ENCODE data around the gene BICC1. TPM values are rescaled to one million over a fixed set of nuclear protein-coding genes. Genes with fewer than 3 reads are reported as not detected.

The BICC1 gene
- total RNA-seq, 1 donor from 2014 or later: 0.41 TPM

DNA sequence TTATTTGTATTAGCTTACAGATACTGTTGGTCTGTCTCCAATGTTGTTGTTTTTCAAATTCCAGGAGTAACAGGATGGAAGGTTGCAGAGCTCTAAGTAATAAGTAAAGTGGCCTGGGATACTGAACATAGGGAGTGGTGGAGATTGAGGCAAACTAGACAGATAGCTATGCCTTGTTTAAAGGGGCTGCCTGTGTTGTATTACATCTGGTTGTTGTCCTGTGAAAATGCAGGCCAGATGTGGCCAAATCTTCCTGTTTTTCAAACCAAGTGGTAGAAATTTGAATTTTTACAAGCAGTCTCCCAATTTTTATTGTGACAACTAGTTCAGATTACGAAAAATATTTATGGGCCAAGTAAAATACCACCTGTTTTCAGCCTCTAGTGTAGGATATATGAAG is 33.5 kb downstream of the BICC1 start:
- Mint-ChIP-seq H3K4me1 (no peaks in the 10 kb centered on the region), H3K4me3 (no peak overlapping the region), H3K9me3 (no peaks in the 10 kb centered on the region), H3K27me3 (ENCODE audit: insufficient read depth, low read depth) (no peaks in the 10 kb centered on the region), H3K27ac (no peak overlapping the region), H3K36me3 (no peaks in the 10 kb centered on the region)
- Histone ChIP-seq H3K4me3 (no peak overlapping the region), H4K20me1 (ENCODE audit: low read depth) (no peaks in the 10 kb centered on the region), H3K9ac (no peak overlapping the region), H3K27ac (no peak overlapping the region), H3K79me2 (ENCODE audit: low read depth) (no peaks in the 10 kb centered on the region), H3K4me2 (no peak overlapping the region), H3K4me1 (no peaks in the 10 kb centered on the region), H3F3A (ENCODE audit: low read depth) (no peaks in the 10 kb centered on the region), H2AFZ (replicated peaks) (no peak overlapping the region), H3K27me3 (no peaks in the 10 kb centered on the region), H3K9me3 (ENCODE audit: low read depth) (no peaks in the 10 kb centered on the region), H3K36me3 (no peaks in the 10 kb centered on the region)
- TF ChIP-seq EZH2 (IDR thresholded peaks at IDR 0.05) (no peak), EZH2phosphoT487 (IDR thresholded peaks at IDR 0.05) (no peak)
- TF ChIP-seq, protein P1, sequence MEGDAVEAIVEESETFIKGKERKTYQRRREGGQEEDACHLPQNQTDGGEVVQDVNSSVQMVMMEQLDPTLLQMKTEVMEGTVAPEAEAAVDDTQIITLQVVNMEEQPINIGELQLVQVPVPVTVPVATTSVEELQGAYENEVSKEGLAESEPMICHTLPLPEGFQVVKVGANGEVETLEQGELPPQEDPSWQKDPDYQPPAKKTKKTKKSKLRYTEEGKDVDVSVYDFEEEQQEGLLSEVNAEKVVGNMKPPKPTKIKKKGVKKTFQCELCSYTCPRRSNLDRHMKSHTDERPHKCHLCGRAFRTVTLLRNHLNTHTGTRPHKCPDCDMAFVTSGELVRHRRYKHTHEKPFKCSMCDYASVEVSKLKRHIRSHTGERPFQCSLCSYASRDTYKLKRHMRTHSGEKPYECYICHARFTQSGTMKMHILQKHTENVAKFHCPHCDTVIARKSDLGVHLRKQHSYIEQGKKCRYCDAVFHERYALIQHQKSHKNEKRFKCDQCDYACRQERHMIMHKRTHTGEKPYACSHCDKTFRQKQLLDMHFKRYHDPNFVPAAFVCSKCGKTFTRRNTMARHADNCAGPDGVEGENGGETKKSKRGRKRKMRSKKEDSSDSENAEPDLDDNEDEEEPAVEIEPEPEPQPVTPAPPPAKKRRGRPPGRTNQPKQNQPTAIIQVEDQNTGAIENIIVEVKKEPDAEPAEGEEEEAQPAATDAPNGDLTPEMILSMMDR (IDR thresholded peaks at IDR 0.05): no peak
- no peak for DNase-seq (ENCODE audit: low spot score)

DNA sequence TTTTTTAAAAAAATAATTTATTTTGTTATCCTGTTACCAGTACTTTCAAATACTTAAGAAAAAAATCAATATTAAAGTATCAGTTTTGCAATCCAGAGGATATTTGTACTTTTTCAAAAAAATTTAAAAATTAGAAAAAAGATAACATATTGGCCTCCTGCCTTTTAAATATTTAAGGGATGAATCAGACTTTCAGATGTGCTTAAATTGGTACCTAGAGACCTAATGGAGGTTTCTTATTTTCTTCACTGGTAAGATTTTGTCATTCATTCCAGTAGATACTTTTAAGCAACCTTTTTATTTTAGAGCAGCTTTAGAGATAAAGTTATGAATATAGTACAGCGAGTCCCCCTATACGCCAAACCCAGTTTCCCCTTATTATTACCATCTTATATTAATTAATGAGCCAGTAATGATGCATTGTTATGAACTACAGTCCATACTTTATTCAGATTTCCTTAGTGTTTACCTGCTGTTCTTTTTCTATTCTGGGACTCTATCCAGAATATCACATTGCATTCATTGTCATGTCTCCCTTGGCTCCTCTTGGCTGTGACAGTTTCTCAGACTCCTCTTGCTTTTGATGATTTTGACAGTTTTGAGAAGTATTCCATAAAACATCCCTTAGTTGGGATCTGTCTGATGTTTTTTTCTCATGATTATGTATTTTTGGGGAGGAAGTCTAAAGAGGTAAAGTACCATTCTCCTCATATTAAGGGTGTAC is 34.2 kb downstream of the BICC1 start:
- Mint-ChIP-seq H3K27me3 (ENCODE audit: insufficient read depth, low read depth) (no peaks in the 10 kb centered on the region), H3K9me3 (no peaks in the 10 kb centered on the region), H3K4me3 (no peak overlapping the region), H3K27ac (no peak overlapping the region), H3K4me1 (no peaks in the 10 kb centered on the region), H3K36me3 (no peaks in the 10 kb centered on the region)
- Histone ChIP-seq H3K4me3 (no peak overlapping the region), H2AFZ (replicated peaks) (no peak overlapping the region), H3K36me3 (no peaks in the 10 kb centered on the region), H3K27me3 (no peaks in the 10 kb centered on the region), H3K4me1 (no peaks in the 10 kb centered on the region), H3K9me3 (ENCODE audit: low read depth) (no peaks in the 10 kb centered on the region), H4K20me1 (ENCODE audit: low read depth) (no peaks in the 10 kb centered on the region), H3K79me2 (ENCODE audit: low read depth) (no peaks in the 10 kb centered on the region), H3K9ac (no peak overlapping the region), H3K4me2 (no peak overlapping the region), H3K27ac (no peak overlapping the region), H3F3A (ENCODE audit: low read depth) (no peaks in the 10 kb centered on the region)
- no peak for DNase-seq (ENCODE audit: low spot score)
- TF ChIP-seq, protein P1 (IDR thresholded peaks at IDR 0.05): no peak
- no peak for TF ChIP-seq EZH2 (IDR thresholded peaks at IDR 0.05)
- no peak for TF ChIP-seq EZH2phosphoT487 (IDR thresholded peaks at IDR 0.05)

DNA sequence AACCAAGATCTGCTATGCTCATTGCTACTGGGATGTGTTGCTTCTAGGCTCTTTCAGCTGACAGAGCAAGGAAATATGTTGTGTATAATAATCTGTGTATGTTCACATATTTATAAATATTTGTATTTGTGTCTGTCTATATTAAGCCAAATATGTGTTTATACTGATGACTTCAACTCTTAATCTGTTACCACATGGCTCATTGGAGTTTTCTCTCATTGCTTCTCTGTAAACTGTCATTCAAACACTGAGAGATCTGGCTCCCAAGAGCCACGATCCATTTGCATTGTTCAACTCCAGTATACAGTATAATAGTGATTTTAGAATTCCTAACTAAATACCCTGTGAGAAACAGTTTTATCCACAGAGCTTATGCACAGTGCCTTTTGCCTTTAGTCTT is 35.3 kb downstream of the BICC1 start:
- no peak for DNase-seq (ENCODE audit: low spot score)
- Histone ChIP-seq H3K4me1 (no peaks in the 10 kb centered on the region), H3K27me3 (no peaks in the 10 kb centered on the region), H3K4me2 (no peak overlapping the region), H3K4me3 (no peak overlapping the region), H3K9ac (no peak overlapping the region), H3K9me3 (ENCODE audit: low read depth) (no peaks in the 10 kb centered on the region), H3K79me2 (ENCODE audit: low read depth) (no peaks in the 10 kb centered on the region), H4K20me1 (ENCODE audit: low read depth) (no peaks in the 10 kb centered on the region), H3K36me3 (no peaks in the 10 kb centered on the region), H3K27ac (no peak overlapping the region), H2AFZ (replicated peaks) (no peak overlapping the region), H3F3A (ENCODE audit: low read depth) (no peaks in the 10 kb centered on the region)
- TF ChIP-seq EZH2 (IDR thresholded peaks at IDR 0.05) (no peak), EZH2phosphoT487 (IDR thresholded peaks at IDR 0.05) (no peak)
- TF ChIP-seq, protein P1 (IDR thresholded peaks at IDR 0.05): no peak
- Mint-ChIP-seq H3K4me3 (no peak overlapping the region), H3K27ac (no peak overlapping the region), H3K27me3 (ENCODE audit: insufficient read depth, low read depth) (no peaks in the 10 kb centered on the region), H3K36me3 (no peaks in the 10 kb centered on the region), H3K9me3 (no peaks in the 10 kb centered on the region), H3K4me1 (no peaks in the 10 kb centered on the region)
